ENCODE data around the gene LRRC75A.
"Not testable (repeated sequence)": the region's sequence is repeated elsewhere in the genome, so short reads cannot be mapped to it uniquely, and the experiment has no call there.

Gene LRRC75A

GRCh38 chr17:16446338-16446983, 45.5 kb downstream of the LRRC75A start:
- peak in 1 of 2 experiments; percentile 16 for DNase-seq
- no peak for TF ChIP-seq POLR2A (IDR thresholded peaks at IDR 0.05; ENCODE audit: low read length)
- no peak for TF ChIP-seq GATA1 (IDR thresholded peaks at IDR 0.05; ENCODE audit: low read depth, low read length)

DNA sequence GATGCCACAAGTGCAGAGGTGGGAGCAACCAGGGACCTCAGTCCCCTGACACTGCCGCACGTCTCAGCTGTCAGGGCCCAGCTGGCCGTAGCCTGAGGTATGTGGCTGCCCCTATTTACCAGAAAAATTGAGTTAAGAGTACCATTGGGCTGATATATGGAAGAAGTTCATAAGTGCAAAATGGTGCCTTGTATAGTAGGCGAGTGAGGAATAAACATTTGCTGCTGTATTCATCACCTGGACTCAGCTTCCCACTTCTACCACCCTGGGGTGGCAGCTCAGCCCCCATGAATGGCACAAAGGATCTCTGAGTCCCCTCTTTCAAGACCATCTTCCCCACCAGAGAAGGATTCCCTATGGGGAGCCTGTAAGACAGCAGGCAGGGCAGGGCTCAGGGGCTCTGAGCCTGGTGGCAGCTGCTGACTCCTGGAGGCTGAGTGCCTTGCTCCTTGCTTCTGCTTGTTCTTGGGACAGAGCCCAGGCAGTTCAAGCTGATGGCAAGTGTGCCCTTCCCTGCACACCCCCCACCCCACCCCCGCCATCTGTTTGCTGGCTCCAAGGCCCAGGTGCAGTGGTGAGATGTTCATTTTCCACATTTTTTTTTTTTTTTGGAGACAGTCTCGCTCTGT, 47.6 kb downstream of the LRRC75A start:
- TF ChIP-seq GATA1 (IDR thresholded peaks at IDR 0.05; ENCODE audit: low read depth, low read length) (no peak), POLR2A (IDR thresholded peaks at IDR 0.05; ENCODE audit: low read length) (peak; percentile 16)
- no peak for DNase-seq

- TF ChIP-seq POLR2A (IDR thresholded peaks at IDR 0.05; ENCODE audit: low read length) (no peak), GATA1 (IDR thresholded peaks at IDR 0.05; ENCODE audit: low read depth, low read length) (no peak)
- DNase-seq = no peak
These were observed 48.3 kb downstream of the LRRC75A start for GRCh38 chr17:16443511-16444257.

- TF ChIP-seq GATA1 (IDR thresholded peaks at IDR 0.05; ENCODE audit: low read depth, low read length) (no peak), POLR2A (IDR thresholded peaks at IDR 0.05; ENCODE audit: low read length) (peak; percentile 55)
These were observed 49.1 kb downstream of the LRRC75A start for GRCh38 chr17:16442594-16443510.

GRCh38 chr17:16442141-16442540, 49.9 kb downstream of the LRRC75A start:
- TF ChIP-seq GATA1 (IDR thresholded peaks at IDR 0.05; ENCODE audit: low read depth, low read length) (no peak), POLR2A (IDR thresholded peaks at IDR 0.05; ENCODE audit: low read length) (no peak)
- no peak for DNase-seq

More at GRCh38 chr17:16442594-16443510, 49.1 kb downstream of the LRRC75A start:
- no peak for DNase-seq

GRCh38 chr17:16440901-16441629, 50.9 kb downstream of the LRRC75A start:
- peak in 1 of 2 experiments; percentile 23 for DNase-seq
- TF ChIP-seq POLR2A (IDR thresholded peaks at IDR 0.05; ENCODE audit: low read length) (no peak), GATA1 (IDR thresholded peaks at IDR 0.05; ENCODE audit: low read depth, low read length) (no peak)

DNA sequence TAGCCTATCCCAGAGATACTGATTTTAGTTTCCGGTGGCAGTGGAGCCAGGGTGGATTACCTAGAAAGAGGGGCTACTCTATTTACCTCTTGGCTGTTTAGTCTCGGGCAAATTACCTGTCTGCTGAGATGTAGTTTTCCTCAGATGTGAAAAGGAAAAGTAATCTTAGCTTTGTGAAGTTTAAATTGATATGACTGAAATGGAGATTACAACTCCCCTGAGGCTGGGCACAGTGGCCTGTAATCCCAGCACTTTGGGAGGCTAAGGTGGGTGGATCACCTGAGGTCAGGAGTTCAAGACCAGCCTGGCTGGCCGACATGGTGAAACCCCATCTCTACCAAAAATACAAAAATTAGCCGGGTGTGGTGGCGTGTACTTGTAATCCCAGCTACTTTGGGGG, 51.6 kb downstream of the LRRC75A start:
- not testable (repeated sequence) for DNase-seq

DNA sequence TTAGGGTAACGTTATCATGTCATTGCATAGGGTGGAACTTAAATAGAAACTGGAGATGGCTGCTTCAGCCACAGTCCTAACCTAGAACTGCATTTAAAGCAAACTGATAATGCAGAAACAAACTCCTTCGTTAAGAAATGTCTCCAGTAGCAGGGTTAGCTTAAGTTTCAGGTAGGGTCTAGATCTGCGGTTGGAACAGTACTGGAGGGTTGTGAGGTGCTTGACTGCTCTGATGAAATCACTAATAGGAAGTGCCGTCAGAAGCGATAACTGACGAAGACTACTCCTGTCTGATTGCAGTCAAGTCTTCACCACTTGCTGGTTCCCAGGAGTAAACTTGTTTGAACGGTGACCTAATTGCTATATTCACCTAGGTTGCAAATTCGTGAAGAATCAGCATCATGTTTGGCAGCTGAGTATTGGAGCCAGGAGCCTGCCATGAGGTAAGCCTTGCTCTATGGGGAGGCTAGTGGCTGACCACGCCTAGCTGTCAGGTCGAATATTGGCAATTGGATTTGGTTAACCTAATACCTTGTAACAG, 52.1 kb downstream of the LRRC75A start:
- DNase-seq = peak; percentile 70 to 80
- peak; percentile 36 for TF ChIP-seq POLR2A (IDR thresholded peaks at IDR 0.05; ENCODE audit: low read length)
- TF ChIP-seq GATA1 (IDR thresholded peaks at IDR 0.05; ENCODE audit: low read depth, low read length) = no peak

DNA sequence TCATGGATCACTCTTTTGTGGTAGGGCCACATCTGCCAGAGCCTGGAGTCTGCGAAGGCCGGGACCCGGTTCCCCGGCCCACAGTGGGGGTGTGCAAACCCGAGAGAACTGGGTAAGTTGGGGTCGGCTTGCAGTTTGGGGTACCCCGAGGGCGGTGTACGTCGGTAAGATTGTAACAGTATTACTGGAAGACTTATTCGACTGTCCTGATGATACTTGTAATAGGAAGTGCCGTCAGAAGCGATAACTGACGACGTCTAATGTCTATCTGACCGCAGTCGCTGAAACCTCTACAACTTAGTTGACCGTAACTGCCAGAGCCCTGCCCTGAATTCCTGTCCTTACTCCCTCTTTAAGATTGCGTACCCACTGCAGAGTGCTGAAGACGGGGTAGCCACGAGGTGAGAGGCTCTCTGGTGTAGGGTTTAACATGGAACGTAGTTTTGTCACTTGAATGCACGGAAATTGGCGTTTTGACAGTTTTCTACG, 52.6 kb downstream of the LRRC75A start:
- TF ChIP-seq GATA1 (IDR thresholded peaks at IDR 0.05; ENCODE audit: low read depth, low read length) (no peak), POLR2A (IDR thresholded peaks at IDR 0.05; ENCODE audit: low read length) (no peak)
- peak; percentile 70 to 80 for DNase-seq

DNA sequence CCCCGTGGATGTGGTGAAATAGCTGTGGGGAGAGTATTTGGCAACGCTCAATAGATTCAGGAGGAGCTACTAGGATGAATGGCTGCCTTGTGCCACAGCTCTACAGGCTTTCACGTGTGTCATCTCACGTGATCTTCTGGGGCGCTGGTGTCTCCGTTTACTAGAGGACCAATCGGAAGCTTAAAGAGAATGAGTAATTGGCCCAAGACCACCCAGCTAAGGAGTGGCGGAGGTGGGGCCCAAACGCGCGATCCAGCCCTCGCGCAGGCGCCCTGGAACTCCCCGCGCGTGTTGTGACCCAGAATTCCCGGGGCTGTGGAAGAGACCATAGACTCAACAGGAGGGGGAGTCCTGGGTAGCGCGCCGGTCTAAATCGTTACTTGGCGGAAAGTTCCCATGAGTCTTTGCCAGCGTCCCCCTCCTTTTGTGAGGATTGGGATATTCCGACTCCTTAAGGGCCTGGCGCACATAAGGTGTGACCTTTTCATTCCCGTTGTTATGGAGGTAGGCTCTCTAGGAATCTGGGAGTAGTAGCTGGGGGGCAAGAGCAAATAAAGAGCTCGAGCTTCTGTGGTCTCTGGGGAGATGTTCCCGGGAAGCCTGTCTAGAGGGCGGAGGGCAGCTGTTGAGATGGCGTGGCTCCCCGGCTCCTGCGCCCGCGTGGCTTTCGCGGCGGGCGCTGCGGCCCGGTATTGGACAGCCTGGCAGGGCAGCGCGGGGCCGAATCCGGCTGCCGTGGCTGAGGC, 53.3 kb downstream of the LRRC75A start:
- peak; percentile 99 to 100 for DNase-seq
- no peak for TF ChIP-seq GATA1 (IDR thresholded peaks at IDR 0.05; ENCODE audit: low read depth, low read length)
- peak; percentile 98 for TF ChIP-seq POLR2A (IDR thresholded peaks at IDR 0.05; ENCODE audit: low read length)

GRCh38 chr17:16438173-16438556, 53.8 kb downstream of the LRRC75A start:
- TF ChIP-seq POLR2A (IDR thresholded peaks at IDR 0.05; ENCODE audit: low read length) = no peak
- TF ChIP-seq GATA1 (IDR thresholded peaks at IDR 0.05; ENCODE audit: low read depth, low read length) = no peak
- DNase-seq = no peak

GRCh38 chr17:16437083-16437482, 54.9 kb downstream of the LRRC75A start:
- no peak for DNase-seq
- TF ChIP-seq GATA1 (IDR thresholded peaks at IDR 0.05; ENCODE audit: low read depth, low read length) = no peak
- TF ChIP-seq POLR2A (IDR thresholded peaks at IDR 0.05; ENCODE audit: low read length) = no peak

Data from erythroblast (primary cell).